ENCODE measurements around the gene MRGPRX4. TPM values are rescaled to one million over a fixed set of nuclear protein-coding genes. Genes with fewer than 3 reads are reported as not detected.

Gene MRGPRX4
- total and polyA plus RNA-seq, 2 experiments from 2014 or later = not detected

GRCh38 chr11:18221274-18221876 is 48.7 kb downstream of the MRGPRX4 start:
- TF ChIP-seq EZH2phosphoT487 (IDR thresholded peaks at IDR 0.05; ENCODE audit: unreplicated experiment) (no peak), ZNF462 (CRISPR knock-in tag; IDR thresholded peaks at IDR 0.05) (no peak), ZNF331 (CRISPR knock-in tag; IDR thresholded peaks at IDR 0.05; ENCODE audit: low read depth) (no peak), NANOG (IDR thresholded peaks at IDR 0.05; ENCODE audit: borderline replicate concordance) (no peak), CTCF (conservative IDR thresholded peaks at IDR 0.05; ENCODE audit: low read depth in 2 of 2) (no peak), STAT1 (IDR thresholded peaks at IDR 0.05; ENCODE audit: unreplicated experiment) (no peak)
- no peaks in the 10 kb centered on the region for H3K9me2 ChIP-seq (ENCODE audit: insufficient read depth)
- no peaks in the 10 kb centered on the region; the same call in 2 of the 3 replicates for H3K4me1 Mint-ChIP-seq
- H3K27me3 ChIP-seq (ENCODE audit: insufficient read depth) = no peaks in the 10 kb centered on the region
- H3K4me3 Mint-ChIP-seq = no peak overlapping the region
- H3F3A ChIP-seq (replicated peaks; ENCODE audit: low read depth) = no peaks in the 10 kb centered on the region
- H3K36me3 Mint-ChIP-seq (ENCODE audit: low read depth) = peaks cover 2% of the 10 kb centered on the region; the same call in 1 of the 3 replicates
- H3K4me1 ChIP-seq (ENCODE audit: insufficient read depth) = no peaks in the 10 kb centered on the region
- no peak overlapping the region for H3K4me2 ChIP-seq
- peaks cover 2% of the 10 kb centered on the region for H3K27me3 Mint-ChIP-seq (ENCODE audit: insufficient read depth, low read depth, poor library complexity)
- no peaks in the 10 kb centered on the region for H3K79me2 ChIP-seq (replicated peaks; ENCODE audit: insufficient read depth)
- H3K9me3 Mint-ChIP-seq = peaks cover 12% of the 10 kb centered on the region
- H4K20me1 ChIP-seq (replicated peaks; ENCODE audit: insufficient read depth) = no peaks in the 10 kb centered on the region
- no peak overlapping the region for H3K27ac ChIP-seq (ENCODE audit: low read depth)
- H3K27ac Mint-ChIP-seq = no peak overlapping the region
- ATAC-seq (no peak), DNase-seq (ENCODE audit: low spot score) (no peak)
- no peak overlapping the region for H2AFZ ChIP-seq
- no peak overlapping the region for H3K4me3 ChIP-seq
- no peaks in the 10 kb centered on the region for H3K36me3 ChIP-seq (ENCODE audit: insufficient read depth)
